NCI-H510A (cell line): ENCODE measurements around the gene ARFGAP2.

ENCODE experiments used
- DNase-seq: peaks from one replicate; lab custom pipeline; 2025; lab: John Stamatoyannopoulos, UW

The ARFGAP2 gene

DNA sequence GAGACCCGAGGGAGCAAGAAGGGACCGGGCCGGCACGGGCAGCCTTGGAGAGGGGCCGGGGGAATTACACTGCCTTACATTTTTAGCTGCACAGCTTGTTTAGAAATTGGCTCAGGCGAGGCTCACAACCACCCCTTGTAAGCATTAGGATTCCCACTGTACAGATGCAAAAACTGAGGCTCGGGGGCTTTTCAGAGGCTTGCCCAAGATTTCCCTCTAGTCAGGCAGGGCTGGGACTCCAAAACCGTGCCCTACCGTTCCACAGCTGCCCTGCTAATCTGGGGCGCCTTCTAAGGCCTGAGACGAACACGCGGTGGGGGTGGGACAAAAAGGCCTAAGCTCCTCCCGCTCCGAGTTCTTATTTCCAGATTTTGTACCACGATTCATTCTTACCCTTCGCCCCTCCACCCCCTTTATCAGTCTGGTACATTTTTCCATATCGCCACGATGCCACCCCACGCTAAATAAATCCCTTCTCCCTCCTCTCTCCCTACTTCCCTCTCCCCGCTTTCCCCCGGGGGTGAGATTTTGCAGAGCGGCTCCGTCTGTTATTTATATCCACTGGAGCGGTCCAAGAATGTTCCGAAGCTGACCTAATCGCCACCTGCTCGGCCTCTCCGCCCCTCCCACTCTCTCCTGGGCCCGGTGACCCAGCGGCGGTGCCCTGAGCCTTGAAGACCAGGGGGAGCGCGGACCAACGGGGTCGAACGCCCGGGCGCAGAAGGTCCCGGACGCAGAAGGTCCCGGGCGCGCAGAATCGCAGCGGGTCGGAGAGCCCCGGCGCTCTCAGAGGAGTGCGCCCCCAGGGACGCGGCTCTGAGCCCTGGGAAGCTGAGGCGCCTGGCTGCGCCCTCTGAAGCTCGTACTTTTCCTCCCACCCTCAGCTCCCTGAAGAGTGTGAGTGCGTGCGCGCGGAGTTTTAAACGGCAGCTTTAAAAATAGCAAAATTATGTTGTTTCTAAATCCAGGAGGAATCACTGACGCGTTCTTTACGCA lies 10.3 kb upstream of the ARFGAP2 start:
- DNase-seq = no peak

DNA sequence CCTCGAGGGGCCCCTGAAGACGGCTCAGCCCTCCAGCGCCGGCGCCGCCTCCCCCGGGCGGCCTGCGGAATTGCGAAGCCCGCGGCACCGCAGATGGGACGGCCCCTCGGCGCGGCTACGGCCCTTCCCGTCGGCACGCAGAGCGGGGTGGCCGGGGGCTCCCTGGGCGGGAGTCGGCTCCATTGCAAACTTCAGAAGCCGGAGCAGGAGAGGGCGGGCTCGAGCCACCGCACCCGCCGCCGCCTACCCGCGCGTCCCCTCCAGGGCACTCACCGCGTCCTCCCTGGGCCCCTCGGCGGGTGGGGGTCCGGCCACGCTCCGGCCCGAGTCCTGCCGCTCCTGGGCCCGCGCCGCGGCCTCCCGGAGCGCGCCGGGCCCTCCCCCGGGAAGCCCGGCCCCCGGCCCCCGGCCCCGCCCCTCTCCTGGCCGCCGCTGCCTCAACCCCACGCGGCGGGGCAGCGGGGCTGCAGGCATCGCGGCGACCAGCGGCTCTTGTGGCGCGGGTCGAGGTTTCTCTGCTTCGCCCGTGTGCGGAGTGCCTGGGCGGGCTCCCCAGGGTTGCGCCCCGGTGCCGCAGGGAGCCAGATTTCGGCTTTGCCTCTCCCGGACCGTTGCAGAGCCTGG lies 9.5 kb upstream of the ARFGAP2 start, which contains the start of gene PACSIN3:
Gene PACSIN3, minus strand, starts transcription at position 359 of the 624 bp plus-strand sequence. CDS start 3,707 bp downstream, outside the sequence.
- DNase-seq = no peak

DNA sequence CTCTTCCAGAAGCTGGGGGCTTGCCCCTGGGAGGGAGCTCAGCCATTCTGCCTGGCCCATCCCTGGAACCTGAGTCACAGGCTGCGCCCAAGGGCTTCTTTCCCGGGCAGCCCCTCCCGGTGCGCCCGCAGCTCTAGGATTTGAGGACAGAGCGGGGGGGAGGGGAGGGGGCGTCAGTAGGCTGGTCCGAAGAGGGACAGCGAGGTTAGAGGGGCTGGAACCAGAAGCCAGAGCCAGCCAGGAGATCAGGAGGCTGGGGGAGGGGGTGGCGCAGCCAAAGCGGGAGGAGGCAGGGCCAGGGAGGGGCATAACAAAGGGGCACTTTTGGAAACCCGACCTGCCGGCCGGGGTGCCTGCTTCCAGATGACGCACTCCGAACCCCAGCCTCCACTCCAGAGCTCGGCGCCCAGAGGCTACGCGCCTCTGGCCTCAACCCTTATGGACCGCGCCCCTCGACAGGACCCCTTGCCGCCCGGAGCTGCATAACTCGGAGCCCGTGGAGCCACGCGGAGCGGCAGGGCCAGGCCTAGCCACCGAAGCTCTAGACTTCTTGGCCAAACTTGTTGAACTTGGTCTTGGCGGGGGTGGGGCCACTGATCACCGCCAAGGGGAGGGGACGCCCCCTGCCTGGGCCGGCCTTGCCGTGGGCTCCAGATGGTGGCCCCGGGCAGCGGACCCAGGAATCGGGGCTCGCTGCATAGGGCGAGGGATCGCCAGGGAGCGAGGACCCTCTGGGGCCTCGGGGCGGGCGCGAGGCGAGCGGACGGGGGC lies 8.8 kb upstream of the ARFGAP2 start:
- no peak for DNase-seq

DNA sequence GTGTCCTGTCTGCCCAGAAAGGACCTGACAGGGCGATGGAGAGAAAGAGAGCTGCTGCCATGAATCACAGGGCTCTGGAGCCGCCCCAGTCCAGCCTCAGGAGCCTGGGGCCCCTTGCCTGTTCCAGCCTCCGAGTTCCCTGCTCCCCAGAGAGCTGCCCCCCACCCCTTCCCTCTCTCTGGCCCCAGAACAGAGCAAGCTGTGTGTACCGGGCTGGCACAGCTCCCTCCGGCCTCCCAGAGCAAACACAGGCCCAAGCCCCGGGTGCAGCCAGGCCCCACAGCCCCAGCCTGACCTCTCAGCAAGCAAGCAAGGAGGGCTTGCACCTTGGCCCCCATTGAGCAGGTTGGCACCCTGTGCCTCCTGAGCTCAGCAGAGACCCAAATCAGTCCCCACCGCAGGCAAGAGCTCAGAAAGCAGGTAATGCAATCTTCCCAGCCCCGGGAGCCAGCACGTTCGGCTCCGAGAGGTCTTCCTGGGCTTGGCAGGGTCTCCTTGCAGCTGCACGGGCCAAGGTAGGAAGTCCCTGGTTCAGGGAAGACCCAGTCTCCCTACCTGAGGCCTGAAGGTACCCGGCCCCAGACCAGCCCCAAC lies 8.1 kb upstream of the ARFGAP2 start:
- DNase-seq = no peak

DNA sequence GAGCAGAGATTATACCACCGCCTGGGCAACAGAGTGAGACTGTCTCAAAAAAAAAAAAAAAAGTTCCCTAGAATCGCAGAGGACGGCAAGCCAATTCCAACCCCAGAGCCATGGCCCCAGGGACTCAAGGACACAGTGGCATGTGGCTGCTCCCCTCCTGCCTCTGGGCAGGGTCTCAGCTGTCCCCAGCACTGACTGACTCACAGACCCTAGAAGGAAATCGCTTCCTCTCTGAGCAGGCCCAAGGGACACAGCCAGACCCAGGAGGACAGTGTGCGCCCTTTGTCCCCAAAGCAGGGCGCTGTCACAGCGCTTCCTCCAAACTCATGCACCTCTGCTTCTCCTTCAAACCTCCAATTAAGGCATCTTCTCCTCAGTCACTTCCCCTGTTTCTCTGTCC lies 7.3 kb upstream of the ARFGAP2 start:
- no peak for DNase-seq

DNA sequence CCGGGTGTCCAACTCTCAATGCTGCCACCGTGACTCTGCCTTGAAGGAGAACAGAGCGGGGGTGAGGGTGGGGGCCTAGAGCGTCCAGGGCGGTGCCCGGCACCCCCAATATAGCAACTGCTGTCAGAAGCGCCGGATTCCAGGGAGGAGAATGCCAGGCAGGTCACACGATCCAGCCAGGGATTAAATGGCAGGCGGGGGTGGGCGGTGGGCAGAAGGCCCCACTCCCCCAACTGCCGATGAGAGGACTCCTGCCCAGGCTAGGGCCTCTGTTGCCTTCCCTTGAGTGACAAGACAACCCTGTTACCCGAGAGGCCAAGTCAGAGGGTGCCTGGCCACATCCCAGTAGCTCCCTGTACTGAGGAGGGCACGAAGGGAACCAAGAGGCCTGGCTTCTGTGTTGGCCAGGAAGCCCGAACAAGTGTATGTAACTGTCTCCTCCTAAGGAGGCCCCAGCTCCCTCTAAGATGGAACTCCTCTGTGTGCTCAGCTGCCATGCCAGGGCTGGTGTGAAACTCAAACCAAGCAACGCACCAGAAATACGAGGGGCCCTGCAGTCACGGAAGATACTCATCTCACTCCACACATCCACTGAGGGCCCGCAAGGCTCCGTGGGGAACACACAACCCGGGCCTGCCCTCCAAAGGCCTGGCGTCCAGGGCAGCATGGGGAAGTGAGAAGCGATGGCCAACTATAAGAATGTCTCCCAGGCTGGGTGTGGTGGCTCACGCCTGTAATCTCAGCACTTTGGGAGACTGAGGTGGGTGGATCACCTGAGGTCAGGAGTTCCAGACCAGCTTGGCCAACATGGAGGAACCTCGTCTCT lies 6.6 kb upstream of the ARFGAP2 start:
- no peak for DNase-seq

DNA sequence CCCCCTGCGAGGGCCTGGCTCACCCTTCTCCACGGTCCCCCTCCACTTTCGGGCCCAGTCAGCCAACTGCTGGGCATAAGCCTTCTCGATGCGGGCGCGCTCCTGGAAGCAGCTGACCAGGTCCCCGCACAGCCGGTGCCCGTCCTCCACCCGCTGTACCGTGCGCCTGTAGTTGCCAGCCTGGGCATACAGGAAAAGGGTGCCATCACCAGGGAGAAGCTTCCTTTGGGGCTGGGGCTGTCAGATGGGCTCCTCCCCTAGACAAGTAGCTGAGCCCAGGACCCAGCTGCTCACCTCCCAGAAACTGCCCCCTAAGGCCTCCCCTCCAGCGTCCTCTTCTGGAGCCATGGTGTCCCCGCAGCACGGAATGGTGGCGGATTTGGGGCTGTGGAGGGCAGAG lies 5.7 kb upstream of the ARFGAP2 start:
- no peak for DNase-seq

DNA sequence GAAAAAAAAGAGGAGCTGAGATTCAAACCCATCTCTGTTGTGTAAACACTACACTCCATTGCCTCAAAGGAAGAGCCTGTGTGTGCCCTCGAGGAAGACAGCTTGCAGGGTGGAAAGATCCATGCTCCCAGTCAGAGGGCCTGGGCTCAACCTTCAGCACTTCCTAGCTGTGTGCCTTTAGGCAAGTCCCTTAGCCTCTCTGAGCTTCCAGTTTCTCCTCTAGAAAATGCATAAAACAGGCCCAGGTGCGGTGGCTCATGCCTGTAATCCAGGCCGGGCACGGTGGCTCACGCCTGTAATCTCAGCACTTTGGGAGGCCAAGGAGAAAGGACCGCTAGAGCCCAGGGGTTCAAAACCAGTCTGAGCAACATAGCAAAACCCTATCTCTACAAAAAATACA lies 4.6 kb upstream of the ARFGAP2 start:
- DNase-seq = no peak

DNA sequence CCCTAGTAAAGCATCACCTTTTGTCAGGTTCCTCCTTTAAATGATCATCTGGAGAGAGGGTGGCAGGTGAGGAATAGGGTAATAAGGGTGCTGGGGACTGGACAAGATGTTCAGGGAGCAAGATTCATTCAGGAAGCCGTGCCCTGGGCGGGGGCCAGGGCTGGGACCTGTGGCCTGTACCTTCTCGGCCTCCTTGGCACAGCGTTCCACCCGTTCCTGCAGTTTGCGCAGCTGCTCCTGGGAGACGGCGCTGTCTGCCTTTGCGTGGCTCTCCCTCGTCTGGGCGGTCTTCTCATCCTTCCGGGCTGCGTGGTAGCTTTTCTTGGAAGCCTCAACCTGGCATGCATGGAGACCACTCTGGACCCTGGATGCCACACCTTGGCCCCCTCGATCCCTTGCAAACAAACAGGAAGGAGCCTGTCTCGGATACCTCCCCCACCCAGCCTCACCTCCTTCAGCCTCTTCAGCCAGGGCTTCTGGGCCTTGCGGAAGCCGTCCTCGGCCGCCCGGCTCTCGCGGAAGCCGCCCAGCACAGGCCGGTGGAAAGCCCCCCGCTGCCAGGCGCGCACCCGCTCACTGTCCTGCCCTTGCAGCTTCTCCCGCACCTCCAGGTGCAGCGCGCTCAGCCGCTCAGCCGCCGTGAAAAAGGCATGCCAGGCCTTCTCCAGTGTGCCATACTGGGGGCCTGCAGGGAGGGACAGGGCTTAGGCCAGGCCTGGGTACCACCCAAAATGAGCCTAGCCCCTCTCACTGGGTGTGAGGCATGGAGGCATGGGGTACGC lies 3.5 kb upstream of the ARFGAP2 start:
- no peak for DNase-seq

DNA sequence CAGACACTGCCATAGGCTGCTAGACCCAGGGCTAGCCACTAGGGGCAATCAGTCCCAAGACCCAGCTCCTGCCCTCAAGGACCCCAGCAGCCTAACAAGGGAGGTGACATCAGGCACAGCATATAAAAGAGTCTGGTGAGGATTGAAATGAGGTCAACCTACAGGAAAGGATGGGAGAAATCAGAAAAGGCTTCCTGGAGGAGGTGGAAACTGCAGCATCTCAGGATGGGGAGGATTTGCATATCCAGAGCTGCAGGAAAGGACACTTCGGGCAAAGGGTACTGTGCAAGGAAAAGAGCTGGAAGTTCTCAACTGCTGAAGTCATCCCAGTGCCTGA lies 2.9 kb upstream of the ARFGAP2 start:
- DNase-seq = no peak

DNA sequence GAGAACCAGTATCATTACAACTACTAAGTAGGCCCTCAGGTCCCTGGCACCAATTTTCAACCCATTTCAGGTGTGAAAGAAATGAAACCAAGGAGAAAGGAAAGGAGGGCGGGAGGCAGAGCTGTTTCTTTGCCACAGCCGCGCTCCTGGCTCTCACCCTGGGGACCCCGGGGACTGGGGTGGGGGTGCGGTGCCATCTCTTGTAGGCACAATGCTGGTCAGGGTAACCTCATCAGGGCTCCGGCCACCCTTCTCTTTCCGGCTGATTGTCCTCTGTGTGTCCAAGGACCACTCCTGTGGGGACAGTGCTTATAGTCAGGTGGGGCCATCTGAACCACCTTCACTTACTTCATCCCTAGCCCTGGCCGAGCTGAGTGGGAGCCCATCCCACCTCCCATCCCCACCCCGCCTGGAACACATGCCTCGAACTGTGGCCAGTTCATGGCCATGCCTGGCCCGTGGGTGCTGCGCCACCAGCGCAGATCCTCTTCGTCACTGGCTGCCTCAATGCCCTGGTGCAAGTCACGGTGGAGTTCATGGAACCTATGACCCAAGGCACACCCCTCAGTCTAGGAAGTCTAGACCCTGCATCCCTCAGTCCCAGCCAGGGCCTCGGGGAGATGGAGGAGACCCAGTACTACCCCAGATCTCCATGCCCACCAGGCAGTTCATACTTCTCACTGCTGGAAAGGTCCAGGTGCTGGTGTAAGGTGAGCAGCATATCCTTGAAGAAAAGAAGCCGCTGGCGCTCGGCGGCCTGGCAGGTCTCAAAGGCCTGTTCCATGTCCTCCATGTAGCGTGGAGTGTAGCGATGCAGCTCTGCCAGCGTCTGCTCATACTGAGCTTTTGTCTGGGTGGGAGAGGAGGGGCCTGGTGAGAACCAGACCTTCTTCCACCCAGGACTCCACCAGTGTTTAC lies 2.3 kb upstream of the ARFGAP2 start:
- no peak for DNase-seq

DNA sequence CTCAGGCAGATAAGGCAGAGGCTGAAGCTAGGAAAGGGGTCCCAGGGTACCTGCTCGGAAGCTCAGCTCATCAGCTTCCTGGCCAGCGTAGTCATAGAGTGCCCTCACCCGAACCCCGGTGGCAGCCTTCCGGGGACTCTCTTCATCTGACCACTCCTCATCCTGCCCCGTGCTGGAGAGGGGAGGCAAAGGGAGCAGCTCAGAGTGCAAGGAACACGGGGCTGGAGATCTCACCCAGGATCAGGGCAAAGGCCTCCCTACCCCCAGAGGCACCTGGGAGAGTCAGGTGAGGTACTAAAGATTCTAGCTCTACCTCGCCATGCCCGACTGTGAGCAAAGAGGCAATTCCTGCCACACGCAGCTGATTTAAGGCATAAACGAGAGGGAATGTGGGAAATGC lies 1.6 kb upstream of the ARFGAP2 start:
- no peak for DNase-seq

DNA sequence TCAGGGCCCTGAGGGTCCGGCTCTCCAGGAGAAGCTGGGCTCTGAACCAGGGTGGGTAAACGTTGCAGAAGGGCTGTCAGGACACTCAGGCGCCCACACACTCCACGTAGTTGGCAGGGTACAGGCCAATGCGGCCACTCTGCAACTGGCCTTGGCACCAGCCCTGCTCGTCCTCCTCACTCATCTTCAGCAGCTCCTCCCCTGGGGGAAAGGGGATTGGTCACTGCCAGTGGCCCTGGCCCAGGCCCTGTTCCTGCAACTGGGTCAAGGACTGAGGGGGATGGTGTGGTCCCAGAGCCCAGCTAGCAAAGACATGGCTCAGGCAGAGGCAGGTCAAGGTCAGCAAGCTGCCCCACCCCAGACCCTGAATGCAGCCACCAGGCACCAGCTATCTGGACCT lies 1.2 kb upstream of the ARFGAP2 start:
- no peak for DNase-seq

DNA sequence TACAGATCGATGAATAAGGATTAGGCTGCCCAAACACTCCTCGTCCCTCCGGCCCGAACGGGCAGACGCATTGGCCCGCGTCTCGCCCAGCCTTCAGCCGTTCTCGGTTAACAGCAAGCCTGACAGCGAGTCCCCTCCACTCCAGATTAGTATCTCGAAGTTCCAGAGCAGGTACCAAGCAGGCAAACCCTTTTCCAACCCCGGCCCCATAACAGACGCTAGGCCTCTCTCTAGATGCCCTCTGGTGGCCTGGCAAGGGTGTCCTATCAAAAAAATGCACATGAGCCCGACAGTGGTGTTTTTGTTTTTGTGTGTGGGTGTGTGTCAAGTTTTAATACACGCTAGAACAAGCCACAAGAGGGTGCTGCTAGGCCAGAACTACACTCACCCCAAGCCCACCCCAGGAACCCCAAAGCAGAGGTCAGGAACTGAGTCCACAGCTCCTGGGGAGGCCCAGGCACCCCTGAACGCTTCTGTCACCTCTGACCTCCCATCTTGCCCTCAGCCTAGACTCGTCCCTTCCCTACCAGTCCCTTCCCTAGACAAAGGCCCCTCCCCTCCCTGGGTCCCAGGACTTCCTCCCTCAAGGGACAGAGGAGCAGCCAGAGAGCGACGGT lies 658 bp upstream of the ARFGAP2 start:
- DNase-seq = no peak

DNA sequence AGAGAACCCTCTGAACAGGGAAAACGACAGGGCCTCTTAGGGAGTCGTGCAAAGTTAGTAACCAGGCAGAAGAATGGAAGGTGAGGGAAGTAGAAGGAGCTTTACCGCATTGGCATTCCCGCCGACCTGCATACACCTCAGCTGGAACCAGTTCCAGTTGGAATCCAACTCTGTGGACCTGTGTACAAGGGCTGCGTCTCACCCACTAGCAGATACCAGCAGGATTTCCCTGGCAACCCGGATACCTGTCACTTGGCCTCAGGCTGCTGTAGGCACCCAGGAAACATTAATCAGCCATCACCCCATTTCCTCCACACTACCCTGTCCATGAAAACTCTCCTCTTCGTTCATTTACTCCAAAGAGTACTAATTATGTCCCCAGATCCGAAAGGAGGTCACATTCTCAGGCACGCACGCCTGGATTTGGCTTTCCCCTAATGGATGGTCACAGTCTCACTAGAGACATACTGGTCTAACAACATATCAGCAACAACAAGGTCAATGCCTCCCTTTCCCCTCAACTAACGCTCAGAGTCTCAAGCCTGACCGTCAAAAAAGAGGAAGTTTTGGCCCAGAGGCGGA lies 842 bp downstream of the ARFGAP2 start:
- no peak for DNase-seq

DNA sequence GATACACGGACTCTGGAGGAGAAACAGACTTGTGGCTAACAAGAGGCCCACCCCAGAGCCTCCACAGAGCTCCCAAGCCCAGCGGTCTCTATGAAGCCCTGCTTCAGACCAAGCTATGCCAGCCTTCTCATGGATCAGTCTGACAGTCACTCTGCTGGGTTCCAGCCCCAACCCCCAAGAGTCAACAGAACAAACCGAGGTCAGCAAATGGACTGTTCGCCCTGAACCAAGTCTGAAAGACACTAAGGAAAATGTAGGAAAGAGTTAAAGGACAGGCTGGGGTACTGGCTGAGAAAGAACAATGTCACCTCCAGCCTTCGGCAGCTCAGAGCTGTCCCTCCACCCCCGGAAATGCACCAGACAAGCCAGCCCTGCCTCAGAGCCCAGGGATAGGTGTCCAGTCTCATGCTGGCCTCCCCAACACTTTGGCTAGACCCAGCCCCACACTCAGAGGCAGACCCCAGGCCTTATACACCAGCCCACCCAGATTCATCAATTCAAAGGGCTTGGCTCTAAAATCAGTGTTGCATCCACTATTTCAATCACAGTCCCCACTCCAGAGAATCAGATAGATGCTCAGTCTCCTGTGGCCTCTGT lies 3.8 kb downstream of the ARFGAP2 start:
- no peak for DNase-seq

DNA sequence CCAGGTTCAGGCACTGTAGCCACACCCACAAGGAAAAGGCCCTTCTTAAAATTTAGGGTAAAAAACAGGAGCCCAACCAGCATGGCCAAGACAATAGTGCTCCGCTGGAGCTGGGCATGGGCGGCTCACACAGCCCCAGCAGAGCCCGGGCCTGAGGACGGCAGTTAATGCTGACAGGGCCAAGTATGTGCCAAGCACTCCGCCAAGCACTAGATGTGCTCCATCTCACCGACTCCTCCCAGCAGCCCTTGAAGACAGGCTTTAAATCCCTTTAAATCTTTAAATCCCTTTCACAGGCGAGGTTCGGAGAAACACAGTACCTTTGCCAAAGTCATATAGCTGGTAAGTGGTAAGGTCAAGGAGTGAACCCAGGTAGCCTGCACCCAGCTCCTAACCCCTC lies 4.8 kb downstream of the ARFGAP2 start:
- DNase-seq = no peak
